OCI-LY3 (cell line): ENCODE data around the gene SLC36A3.

Source experiments
- EZH2phosphoT487 ChIP-seq: fragments of 200-600 bp; shearing (Covaris generic); IDR thresholded peaks from 2 replicates; pipeline ENCODE4 v1.6.1; 2018; ENCODE audit warnings: antibody characterized with exemption, mixed run types, low read depth
- TF ChIP-seq, protein P1 (sequence below): fragments of 200-600, 300-600 bp; sonication (generic); IDR thresholded peaks from 2 replicates; pipeline ENCODE4 v1.5.1; 2014; ENCODE audit warnings: antibody characterized with exemption, low read length, low read depth

DNA sequence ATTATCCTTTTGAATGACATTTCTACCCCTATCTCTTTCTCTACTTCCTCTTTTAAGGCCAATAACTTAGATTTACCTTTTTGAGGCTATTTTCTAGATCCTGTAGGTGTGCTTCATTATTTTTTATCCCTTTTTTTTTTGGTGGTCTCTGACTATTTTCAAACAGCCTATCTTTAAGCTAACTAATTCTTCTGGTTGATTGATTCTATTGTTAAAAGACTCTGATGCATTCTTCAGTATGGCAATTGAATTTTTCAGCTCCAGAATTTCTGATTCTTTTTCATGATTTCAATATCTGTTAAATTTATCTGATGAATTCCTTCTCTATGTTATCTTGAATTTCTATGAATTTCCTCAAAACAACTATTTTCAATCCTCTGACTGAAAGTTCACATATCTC lies 7.4 kb upstream of the SLC36A3 start:
- TF ChIP-seq, protein P1, sequence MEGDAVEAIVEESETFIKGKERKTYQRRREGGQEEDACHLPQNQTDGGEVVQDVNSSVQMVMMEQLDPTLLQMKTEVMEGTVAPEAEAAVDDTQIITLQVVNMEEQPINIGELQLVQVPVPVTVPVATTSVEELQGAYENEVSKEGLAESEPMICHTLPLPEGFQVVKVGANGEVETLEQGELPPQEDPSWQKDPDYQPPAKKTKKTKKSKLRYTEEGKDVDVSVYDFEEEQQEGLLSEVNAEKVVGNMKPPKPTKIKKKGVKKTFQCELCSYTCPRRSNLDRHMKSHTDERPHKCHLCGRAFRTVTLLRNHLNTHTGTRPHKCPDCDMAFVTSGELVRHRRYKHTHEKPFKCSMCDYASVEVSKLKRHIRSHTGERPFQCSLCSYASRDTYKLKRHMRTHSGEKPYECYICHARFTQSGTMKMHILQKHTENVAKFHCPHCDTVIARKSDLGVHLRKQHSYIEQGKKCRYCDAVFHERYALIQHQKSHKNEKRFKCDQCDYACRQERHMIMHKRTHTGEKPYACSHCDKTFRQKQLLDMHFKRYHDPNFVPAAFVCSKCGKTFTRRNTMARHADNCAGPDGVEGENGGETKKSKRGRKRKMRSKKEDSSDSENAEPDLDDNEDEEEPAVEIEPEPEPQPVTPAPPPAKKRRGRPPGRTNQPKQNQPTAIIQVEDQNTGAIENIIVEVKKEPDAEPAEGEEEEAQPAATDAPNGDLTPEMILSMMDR: no peak
- TF ChIP-seq EZH2phosphoT487: no peak
